DOHH2 (cell line): ENCODE data around the gene FAM50A.

Experiments used
- H3F3A ChIP-seq: fragments of 200-600 bp; sonication (generic), shearing (Covaris generic); 2 replicates; pipeline ENCODE4 v1.6.0; 2016; ENCODE audit warnings: antibody characterized with exemption, mild to moderate bottlenecking; ENCODE audit not compliant: control insufficient read depth, insufficient read depth
- H3K27ac ChIP-seq: fragments of 200-600 bp; sonication (generic); 2 replicates; pipeline ENCODE4 v1.5.1; 2014; ENCODE audit warnings: low read depth, mild to moderate bottlenecking, low read length, moderate library complexity
- H3K27me3 ChIP-seq: fragments of 200-600 bp; sonication (generic); 2 replicates; pipeline ENCODE4 v1.6.1; 2014; ENCODE audit warnings: mild to moderate bottlenecking, low read length, mixed read lengths; ENCODE audit not compliant: control insufficient read depth
- H3K36me3 ChIP-seq: fragments of 200-600 bp; sonication (generic); 2 replicates; pipeline ENCODE4 v1.6.1; 2014; ENCODE audit warnings: mild to moderate bottlenecking, low read length, moderate library complexity, mixed read lengths; ENCODE audit not compliant: control insufficient read depth
- H3K4me1 ChIP-seq: fragments of 200-600 bp; sonication (generic); 2 replicates; pipeline ENCODE4 v1.6.1; 2014; ENCODE audit warnings: mild to moderate bottlenecking, low read length, mixed read lengths; ENCODE audit not compliant: control insufficient read depth
- H3K4me2 ChIP-seq: fragments of 200-600 bp; sonication (generic); 2 replicates; pipeline ENCODE4 v1.6.0; 2014; ENCODE audit warnings: mild to moderate bottlenecking, low read length, moderate library complexity
- H3K4me3 ChIP-seq: fragments of 200-600 bp; sonication (generic); 2 replicates; pipeline ENCODE4 v1.5.1; 2014; ENCODE audit warnings: mild to moderate bottlenecking, low read length, mixed read lengths
- H3K79me2 ChIP-seq: fragments of 200-600 bp; sonication (generic); 2 replicates; pipeline ENCODE4 v1.6.1; 2014; ENCODE audit warnings: mild to moderate bottlenecking, low read length, mixed read lengths; ENCODE audit not compliant: control insufficient read depth
- H3K9me2 ChIP-seq: fragments of 200-600 bp; sonication (generic); replicated peaks from 2 replicates; pipeline ENCODE4 v1.6.1; 2014; ENCODE audit warnings: mild to moderate bottlenecking, low read length, mixed read lengths; ENCODE audit not compliant: control insufficient read depth
- H3K9me3 ChIP-seq: fragments of 200-600 bp; sonication (generic); 2 replicates; pipeline ENCODE4 v1.6.1; 2014; ENCODE audit warnings: antibody characterized with exemption, low read length, mixed read lengths; ENCODE audit not compliant: control insufficient read depth, insufficient read depth
- H4K20me1 ChIP-seq: fragments of 200-600 bp; sonication (generic); 2 replicates; pipeline ENCODE4 v1.6.0; 2014; ENCODE audit warnings: low read depth, mild to moderate bottlenecking, antibody characterized with exemption, low read length, moderate library complexity; ENCODE audit not compliant: control insufficient read depth, insufficient read depth
- CTCF ChIP-seq: fragments of 200-600 bp; sonication (generic); IDR thresholded peaks from one replicate; pipeline ENCODE4 v1.5.1; 2014; ENCODE audit warnings: antibody characterized with exemption, mild to moderate bottlenecking, low read depth, low read length; ENCODE audit not compliant: poor library complexity, severe bottlenecking
- EZH2phosphoT487 ChIP-seq: fragments of 200-600 bp; sonication (generic); IDR thresholded peaks from 2 replicates; pipeline ENCODE4 v1.6.1; 2017; ENCODE audit warnings: borderline replicate concordance, mild to moderate bottlenecking, antibody characterized with exemption, low read length, moderate library complexity, mixed read lengths

FAM50A gene

GRCh38 chrX:154401045-154401799 lies 42.7 kb upstream of the FAM50A start:
- peaks cover 28% of the 10 kb centered on the region for H3K79me2 ChIP-seq
- TF ChIP-seq EZH2phosphoT487 (no peak), CTCF (no peak)
- peaks cover 17% of the 10 kb centered on the region for H3K4me1 ChIP-seq
- H3K4me2 ChIP-seq = no peak overlapping the region
- H3F3A ChIP-seq = peaks cover 29% of the 10 kb centered on the region
- no peaks in the 10 kb centered on the region for H4K20me1 ChIP-seq
- H3K27me3 ChIP-seq = no peaks in the 10 kb centered on the region
- no peaks in the 10 kb centered on the region for H3K9me3 ChIP-seq
- no peak overlapping the region for H3K27ac ChIP-seq
- no peaks in the 10 kb centered on the region for H3K9me2 ChIP-seq
- H3K36me3 ChIP-seq = peaks cover 33% of the 10 kb centered on the region
- H3K4me3 ChIP-seq = no peak overlapping the region

GRCh38 chrX:154401918-154402621 lies 41.9 kb upstream of the FAM50A start:
- Histone ChIP-seq H3K4me3 (no peak overlapping the region), H3K4me1 (peaks cover 14% of the 10 kb centered on the region), H3K9me3 (no peaks in the 10 kb centered on the region), H3F3A (peaks cover 29% of the 10 kb centered on the region), H3K9me2 (no peaks in the 10 kb centered on the region), H3K79me2 (peaks cover 25% of the 10 kb centered on the region), H4K20me1 (no peaks in the 10 kb centered on the region), H3K27ac (no peak overlapping the region), H3K4me2 (no peak overlapping the region), H3K27me3 (no peaks in the 10 kb centered on the region), H3K36me3 (peaks cover 33% of the 10 kb centered on the region)
- no peak for TF ChIP-seq CTCF
- TF ChIP-seq EZH2phosphoT487 = no peak

GRCh38 chrX:154402622-154403127 lies 41.3 kb upstream of the FAM50A start:
- Histone ChIP-seq H3F3A (peaks cover 29% of the 10 kb centered on the region), H3K4me3 (no peak overlapping the region), H3K4me2 (no peak overlapping the region), H3K27me3 (no peaks in the 10 kb centered on the region), H3K9me3 (no peaks in the 10 kb centered on the region), H3K27ac (no peak overlapping the region), H3K4me1 (peaks cover 11% of the 10 kb centered on the region), H3K9me2 (no peaks in the 10 kb centered on the region), H4K20me1 (no peaks in the 10 kb centered on the region), H3K36me3 (peaks cover 33% of the 10 kb centered on the region), H3K79me2 (peaks cover 19% of the 10 kb centered on the region)
- TF ChIP-seq EZH2phosphoT487 (no peak), CTCF (no peak)
